ENCODE data around the gene TBK1. TPM values are rescaled to one million over a fixed set of nuclear protein-coding genes. Genes with fewer than 3 reads are reported as not detected.

The TBK1 gene
- total and polyA plus RNA-seq, 2 of the 13 experiments (the other 11 are each of a cell fraction or from before 2014, with no cell fraction given): 10.3 to 25.2 TPM

- TF ChIP-seq MXI1 (IDR thresholded peaks at IDR 0.05; ENCODE audit: borderline replicate concordance, low read depth, low read length) (peak; percentile 94; the same call in 2 of the 3 replicates), SOX6 (IDR thresholded peaks at IDR 0.05) (no peak), SOX6 (CRISPR knock-in tag; IDR thresholded peaks at IDR 0.05) (0 out of 2 replicates have a peak, but pooled peaks have one; percentile 14), CENPT (CRISPR knock-in tag; IDR thresholded peaks at IDR 0.05; ENCODE audit: low read depth) (no peak), NFATC3 (CRISPR knock-in tag; IDR thresholded peaks at IDR 0.05) (no peak), TOPORS (CRISPR knock-in tag; IDR thresholded peaks at IDR 0.05) (no peak), RBAK (CRISPR knock-in tag; IDR thresholded peaks at IDR 0.05) (no peak), ZNF761 (CRISPR knock-in tag; conservative IDR thresholded peaks at IDR 0.05) (no peak), ZNF878 (CRISPR knock-in tag; IDR thresholded peaks at IDR 0.05) (no peak), ARNT (IDR thresholded peaks at IDR 0.05) (no peak), MBD4 (IDR thresholded peaks at IDR 0.05; ENCODE audit: borderline replicate concordance, low read length) (no peak), ZNF264 (CRISPR knock-in tag; IDR thresholded peaks at IDR 0.05) (0 out of 2 replicates have a peak, but pooled peaks have one; percentile 34), FUBP1 (CRISPR knock-in tag; IDR thresholded peaks at IDR 0.05; ENCODE audit: borderline replicate concordance) (no peak), YY1 (IDR thresholded peaks at IDR 0.05; ENCODE audit: insufficient read depth, insufficient replicate concordance, low read depth, low read length) (peak; percentile 77), TP53 (CRISPR knock-in tag; conservative IDR thresholded peaks at IDR 0.05) (no peak), ZNF749 (CRISPR knock-in tag; IDR thresholded peaks at IDR 0.05; ENCODE audit: borderline replicate concordance) (no peak), ZNF7 (CRISPR knock-in tag; IDR thresholded peaks at IDR 0.05) (no peak), REXO4 (CRISPR knock-in tag; IDR thresholded peaks at IDR 0.05; ENCODE audit: borderline replicate concordance) (no peak), EEA1 (CRISPR knock-in tag; IDR thresholded peaks at IDR 0.05; ENCODE audit: borderline replicate concordance) (no peak), ADNP (CRISPR knock-in tag; IDR thresholded peaks at IDR 0.05) (no peak), ZNF619 (CRISPR knock-in tag; IDR thresholded peaks at IDR 0.05) (no peak)
- TF ChIP-seq, protein P1, sequence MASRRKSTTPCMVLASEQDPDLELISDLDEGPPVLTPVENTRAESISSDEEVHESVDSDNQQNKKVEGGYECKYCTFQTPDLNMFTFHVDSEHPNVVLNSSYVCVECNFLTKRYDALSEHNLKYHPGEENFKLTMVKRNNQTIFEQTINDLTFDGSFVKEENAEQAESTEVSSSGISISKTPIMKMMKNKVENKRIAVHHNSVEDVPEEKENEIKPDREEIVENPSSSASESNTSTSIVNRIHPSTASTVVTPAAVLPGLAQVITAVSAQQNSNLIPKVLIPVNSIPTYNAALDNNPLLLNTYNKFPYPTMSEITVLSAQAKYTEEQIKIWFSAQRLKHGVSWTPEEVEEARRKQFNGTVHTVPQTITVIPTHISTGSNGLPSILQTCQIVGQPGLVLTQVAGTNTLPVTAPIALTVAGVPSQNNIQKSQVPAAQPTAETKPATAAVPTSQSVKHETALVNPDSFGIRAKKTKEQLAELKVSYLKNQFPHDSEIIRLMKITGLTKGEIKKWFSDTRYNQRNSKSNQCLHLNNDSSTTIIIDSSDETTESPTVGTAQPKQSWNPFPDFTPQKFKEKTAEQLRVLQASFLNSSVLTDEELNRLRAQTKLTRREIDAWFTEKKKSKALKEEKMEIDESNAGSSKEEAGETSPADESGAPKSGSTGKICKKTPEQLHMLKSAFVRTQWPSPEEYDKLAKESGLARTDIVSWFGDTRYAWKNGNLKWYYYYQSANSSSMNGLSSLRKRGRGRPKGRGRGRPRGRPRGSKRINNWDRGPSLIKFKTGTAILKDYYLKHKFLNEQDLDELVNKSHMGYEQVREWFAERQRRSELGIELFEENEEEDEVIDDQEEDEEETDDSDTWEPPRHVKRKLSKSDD (CRISPR knock-in tag; IDR thresholded peaks at IDR 0.05; ENCODE audit: low read depth): no peak
- TF ChIP-seq, protein P2, sequence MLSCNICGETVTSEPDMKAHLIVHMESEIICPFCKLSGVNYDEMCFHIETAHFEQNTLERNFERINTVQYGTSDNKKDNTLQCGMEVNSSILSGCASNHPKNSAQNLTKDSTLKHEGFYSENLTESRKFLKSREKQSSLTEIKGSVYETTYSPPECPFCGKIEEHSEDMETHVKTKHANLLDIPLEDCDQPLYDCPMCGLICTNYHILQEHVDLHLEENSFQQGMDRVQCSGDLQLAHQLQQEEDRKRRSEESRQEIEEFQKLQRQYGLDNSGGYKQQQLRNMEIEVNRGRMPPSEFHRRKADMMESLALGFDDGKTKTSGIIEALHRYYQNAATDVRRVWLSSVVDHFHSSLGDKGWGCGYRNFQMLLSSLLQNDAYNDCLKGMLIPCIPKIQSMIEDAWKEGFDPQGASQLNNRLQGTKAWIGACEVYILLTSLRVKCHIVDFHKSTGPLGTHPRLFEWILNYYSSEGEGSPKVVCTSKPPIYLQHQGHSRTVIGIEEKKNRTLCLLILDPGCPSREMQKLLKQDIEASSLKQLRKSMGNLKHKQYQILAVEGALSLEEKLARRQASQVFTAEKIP (CRISPR knock-in tag; IDR thresholded peaks at IDR 0.05; ENCODE audit: borderline replicate concordance): no peak
- TF ChIP-seq, protein P3, sequence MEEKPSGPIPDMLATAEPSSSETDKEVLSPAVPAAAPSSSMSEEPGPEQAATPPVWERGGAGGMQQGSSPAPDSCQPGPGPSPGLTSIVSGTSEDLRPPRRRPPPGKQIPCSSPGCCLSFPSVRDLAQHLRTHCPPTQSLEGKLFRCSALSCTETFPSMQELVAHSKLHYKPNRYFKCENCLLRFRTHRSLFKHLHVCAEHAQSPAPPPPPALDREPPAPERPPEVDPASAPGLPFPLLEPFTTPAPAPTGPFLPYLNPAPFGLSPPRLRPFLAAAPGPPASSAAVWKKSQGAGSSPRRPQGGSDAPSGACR (CRISPR knock-in tag; IDR thresholded peaks at IDR 0.05): no peak; the same call in 1 of the 2 replicates
Measured at GRCh38 chr12:64403707-64404469, 48.0 kb upstream of the TBK1 start, which contains the start of gene XPOT (continued).
